HG02973 (cell line): ENCODE results near the gene TRMT1.

Experiments used
- ATAC-seq: cut with Tn5 transposase; IDR thresholded peaks from one replicate; pipeline ENCODE4 v1.9.1; 2021; ENCODE audit warnings: moderate library complexity; ENCODE audit not compliant: unreplicated experiment

The TRMT1 gene

DNA sequence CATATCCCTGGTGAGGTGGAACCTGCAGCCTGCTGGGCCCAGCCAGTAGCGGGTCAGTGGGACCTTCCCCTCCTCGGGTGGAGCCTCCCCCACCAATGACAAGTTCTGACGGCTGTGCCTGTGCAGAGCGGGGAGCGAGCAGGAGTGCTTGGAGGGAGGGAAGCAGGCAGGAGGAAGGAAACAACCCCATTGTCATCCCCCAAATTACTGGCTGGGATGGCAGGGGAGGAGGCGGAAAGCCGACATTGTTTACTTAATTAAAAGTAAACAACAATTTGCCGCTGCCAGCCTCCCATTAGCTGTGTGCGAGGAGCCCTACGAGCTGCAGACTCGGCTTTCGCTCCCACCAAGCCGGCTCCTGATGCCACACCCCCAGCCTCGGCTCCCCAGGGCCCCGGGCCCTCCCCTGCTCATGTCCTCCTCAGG, 59.4 kb downstream of the TRMT1 start:
- no peak for ATAC-seq

DNA sequence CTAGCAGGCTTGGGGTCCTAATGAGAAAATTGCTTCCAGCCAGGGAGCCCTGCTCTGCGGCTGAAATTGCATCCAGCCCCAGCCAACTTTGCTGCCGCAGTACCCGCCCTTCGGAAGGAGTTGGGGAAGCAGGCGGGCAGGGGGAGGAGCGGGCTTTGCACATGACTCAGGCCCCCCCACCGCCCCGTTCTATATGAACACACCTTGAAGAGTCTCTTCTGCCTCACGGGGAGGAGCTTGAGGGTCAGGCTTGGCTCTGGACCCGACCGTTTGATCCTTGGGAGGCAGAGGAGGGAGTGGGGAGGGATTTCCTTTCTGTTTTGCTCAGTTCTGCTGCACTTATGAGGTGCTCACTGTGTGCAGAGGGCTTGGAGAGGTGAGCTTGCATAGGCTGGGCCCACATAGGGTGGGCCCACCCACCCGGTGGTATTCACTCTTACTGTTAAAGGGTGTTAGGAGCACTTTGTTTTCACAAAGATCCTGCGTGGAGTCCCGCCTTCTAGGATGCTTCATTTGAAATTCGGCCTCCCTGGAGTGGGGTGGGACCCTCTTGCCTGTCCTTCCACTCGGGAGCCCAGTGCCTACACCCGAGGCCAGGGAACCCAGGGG, 60.4 kb downstream of the TRMT1 start:
- no peak for ATAC-seq

GRCh38 chr19:13055213-13056051, 61.1 kb downstream of the TRMT1 start:
- no peak for ATAC-seq
